ENCODE measurements around the gene SLC2A13.

SLC2A13 gene

DNA sequence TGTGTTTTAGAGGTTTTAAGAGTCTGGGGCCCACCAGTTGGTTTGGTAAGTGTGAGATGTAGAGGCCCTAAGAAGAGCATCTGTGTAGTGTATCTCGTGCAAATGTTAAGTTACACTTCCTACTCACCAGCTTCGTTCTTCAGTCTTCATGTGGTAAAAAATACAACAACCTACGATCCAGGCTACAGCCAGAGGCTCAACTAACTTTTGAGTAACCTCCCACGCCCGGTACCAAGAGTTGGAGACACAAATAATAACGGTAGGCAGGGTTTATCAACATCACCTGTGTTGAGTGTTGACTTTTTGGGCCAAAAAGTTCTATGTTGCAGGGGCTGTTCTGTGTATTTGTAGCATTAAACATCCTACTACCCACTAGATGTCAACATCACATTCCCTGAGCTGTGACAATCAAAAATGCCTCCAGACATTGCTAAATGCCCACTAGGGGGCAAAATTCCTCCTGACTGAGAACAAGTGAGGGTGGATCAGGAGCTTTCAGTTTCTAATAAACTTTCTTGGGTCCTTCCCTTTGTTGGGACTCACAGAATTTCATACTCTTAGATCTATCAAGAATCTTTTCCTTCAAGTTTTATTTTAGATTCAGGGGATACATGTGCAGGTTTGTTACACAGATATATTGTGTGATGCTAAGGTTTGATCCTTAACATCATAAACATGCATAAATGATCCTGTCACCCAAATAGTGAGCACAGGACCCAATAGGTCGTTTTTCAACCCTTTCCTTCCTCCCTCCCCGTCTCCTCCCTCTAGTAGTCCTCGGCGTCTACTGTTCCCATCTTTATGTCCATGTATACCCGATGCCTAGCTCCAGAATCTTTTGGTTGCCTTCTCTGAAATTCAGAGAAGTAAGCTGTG, 94.7 kb downstream of the SLC2A13 start:
- no peak overlapping the region for H3K27ac ChIP-seq
- H3K4me3 ChIP-seq, result peak overlapping the region in 2 of 7 experiments; percentile 4 to 14

DNA sequence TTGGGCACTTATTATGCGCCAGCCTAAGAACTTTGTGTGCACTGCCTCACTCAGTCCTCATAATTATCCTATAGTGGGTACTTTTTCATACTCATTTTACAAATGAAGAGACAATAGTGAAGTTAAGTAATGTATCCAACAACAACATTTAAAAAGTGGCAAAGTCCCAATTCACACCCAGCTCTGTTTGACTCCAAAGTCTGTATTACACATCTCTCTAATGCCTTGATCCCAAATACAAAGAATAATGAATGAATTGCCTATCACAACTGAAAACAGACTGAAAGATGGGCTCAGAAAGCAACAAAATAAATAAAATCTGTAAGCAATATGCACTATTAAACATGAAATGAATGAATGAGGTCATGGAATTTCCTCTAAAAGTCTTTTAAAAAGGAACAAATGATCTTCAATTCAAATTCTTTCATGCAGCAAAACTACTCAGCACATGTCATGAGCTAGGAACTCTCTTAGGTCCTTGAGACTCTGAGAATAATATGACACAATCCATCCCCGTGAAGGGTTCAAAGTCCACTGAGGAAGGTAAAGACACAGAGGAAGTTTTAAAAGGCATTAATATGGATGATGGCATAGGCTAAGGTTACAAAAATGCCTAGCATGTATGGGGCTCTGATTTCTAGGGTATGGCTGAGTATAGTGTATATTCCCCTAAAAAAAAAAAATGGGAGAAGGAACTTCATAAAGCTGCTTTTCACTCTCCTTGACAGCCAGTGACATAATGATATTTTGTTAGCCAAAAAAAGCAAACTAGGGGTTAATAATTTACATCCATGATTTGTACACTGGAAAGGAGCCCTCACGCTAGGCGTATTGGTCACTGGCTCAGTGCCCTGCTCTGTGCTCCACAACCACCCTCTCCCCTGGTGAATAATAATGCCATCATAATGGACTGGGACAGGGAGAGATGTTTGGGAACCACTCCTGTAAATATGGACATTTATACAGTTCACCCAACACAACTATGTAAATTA, 103.4 kb downstream of the SLC2A13 start:
- Histone ChIP-seq H3K27ac (no peak overlapping the region), H3K4me3 (no peak overlapping the region)

DNA sequence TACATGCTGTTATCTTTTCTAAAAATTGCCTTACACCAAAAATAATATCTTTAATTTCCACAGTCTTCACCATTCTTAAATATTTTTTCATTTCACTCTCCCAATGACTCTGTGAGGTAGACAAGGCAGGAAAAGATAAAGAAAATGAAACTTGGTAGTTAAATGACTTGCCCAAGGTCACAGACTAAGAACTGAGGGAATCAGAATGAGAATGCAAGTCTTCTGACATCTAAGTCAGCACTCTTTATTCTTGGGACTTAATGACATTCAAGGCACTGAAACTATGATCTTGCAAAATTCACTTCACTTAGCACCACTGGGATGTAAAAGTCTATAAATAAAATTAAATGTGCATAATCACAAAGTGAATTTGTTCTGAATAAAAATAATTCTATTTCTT, 104.5 kb downstream of the SLC2A13 start:
- Histone ChIP-seq H3K27ac (no peak overlapping the region), H3K4me3 (no peak overlapping the region)

DNA sequence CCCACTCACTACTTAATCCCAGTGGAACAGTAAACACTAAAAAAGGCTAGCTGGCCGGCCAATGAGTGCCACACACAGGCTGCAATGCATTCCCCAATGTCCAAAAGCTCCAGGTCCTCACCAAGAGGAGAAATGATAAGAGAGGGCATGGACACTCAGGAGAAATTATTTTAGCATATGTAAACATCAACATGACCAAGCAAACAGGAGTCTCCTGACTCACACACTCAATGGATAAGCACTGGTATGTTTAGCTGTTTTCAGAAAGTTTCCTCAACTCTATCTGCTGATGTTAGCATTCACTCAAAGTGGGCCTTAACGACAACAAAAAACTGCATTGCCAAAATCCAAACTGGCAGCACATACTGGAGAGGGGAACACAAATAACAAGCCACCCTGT, 105.0 kb downstream of the SLC2A13 start:
- no peak overlapping the region for H3K4me3 ChIP-seq
- no peak overlapping the region for H3K27ac ChIP-seq

- H3K27ac ChIP-seq, result no peak overlapping the region
- no peak overlapping the region for H3K4me3 ChIP-seq
Measured at GRCh38 chr12:39993268-39993667, 112.6 kb downstream of the SLC2A13 start.

GRCh38 chr12:39990122-39991101, 115.5 kb downstream of the SLC2A13 start:
- Histone ChIP-seq H3K4me3 (no peak overlapping the region), H3K27ac (no peak overlapping the region)

GRCh38 chr12:39989501-39989900, 116.4 kb downstream of the SLC2A13 start:
- H3K27ac ChIP-seq, result no peak overlapping the region
- H3K4me3 ChIP-seq, result no peak overlapping the region

DNA sequence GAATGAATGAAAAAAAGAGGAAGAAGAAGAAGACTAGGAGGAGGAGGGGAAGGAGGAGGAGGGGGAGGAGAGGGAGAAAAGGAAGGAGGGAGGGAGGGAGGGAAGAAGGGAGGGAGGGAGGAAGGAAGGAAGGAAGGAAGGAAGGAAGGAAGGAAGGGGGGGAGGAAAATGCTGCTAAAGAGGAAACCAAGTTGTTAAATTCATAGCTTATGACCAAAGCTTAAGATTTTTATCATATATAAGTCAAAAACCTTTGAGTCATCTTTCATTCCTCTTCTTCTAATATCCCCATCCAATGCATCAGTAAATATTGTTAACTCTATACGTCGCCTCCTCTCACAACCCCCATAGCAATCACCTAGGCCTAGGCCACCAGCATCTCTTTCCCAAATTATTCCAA, 117.3 kb downstream of the SLC2A13 start:
- Histone ChIP-seq H3K27ac (no peak overlapping the region), H3K4me3 (no peak overlapping the region)

GRCh38 chr12:39986674-39987073, 119.2 kb downstream of the SLC2A13 start:
- H3K4me3 ChIP-seq, result no peak overlapping the region
- H3K27ac ChIP-seq, result no peak overlapping the region

- Histone ChIP-seq H3K4me3 (no peak overlapping the region), H3K27ac (no peak overlapping the region)
Measured at GRCh38 chr12:39984670-39985069, 121.2 kb downstream of the SLC2A13 start.

- H3K27ac ChIP-seq, result no peak overlapping the region
- H3K4me3 ChIP-seq, result no peak overlapping the region
Measured at GRCh38 chr12:39975374-39975918, 130.4 kb downstream of the SLC2A13 start.

DNA sequence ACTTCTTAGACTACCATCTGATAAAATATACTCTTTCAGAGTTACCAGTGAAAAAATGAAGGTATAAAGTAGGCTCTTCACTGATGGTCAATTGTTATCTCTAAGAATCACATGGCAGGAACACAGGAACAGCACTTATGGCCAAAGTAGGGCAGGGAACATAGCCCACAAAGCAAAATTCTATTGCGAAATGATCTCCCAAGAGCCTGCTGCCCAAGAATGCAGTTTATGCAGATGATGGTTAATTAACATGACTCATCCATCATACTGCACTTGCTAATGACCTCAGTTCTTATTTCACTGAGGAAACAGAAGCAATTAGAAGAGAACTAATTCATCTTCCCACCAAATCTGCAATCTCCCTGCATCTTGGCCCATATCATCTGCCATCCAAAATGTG, 133.8 kb downstream of the SLC2A13 start:
- Histone ChIP-seq H3K27ac (no peak overlapping the region), H3K4me3 (no peak overlapping the region)

DNA sequence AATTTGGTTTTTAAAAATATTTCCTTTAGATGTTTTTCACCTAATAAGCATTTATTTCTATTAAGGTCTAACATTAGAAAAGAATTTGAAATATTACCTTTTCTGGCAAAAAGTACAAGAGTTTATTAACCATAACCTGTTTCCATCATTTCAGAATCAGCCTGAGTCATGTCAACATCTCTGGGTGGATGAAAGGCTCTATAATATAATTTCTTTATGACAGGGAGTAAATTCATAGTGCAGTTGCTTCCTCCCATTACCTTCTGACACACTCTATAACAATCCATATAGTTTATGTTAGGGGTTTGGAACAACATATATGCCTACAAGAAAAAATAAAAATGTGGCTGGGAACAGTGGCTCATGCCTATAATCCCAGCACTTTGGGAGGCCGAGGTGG, 134.5 kb downstream of the SLC2A13 start:
- Histone ChIP-seq H3K4me3 (no peak overlapping the region), H3K27ac (no peak overlapping the region)

- no peak overlapping the region for H3K4me3 ChIP-seq
- H3K27ac ChIP-seq, result no peak overlapping the region
Measured at GRCh38 chr12:39966721-39967120, 139.2 kb downstream of the SLC2A13 start.

DNA sequence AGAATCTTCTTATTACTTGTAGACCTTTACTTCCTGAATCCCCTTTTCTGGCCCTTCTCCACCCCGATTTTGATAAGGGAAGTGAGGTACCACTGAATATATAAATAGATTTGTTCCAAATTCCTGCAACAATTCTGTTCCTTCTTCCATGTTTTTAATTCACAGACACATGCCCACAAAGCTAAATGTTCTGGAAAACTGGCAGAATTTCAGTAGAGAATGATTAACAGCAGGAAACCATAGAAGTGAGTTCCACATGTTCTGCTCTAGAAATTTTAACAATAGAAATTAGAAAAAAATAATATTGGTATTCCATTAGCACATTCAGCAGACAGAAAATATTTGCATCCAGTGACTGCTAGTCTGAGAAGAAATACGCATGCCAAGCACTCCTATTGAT, 139.6 kb downstream of the SLC2A13 start:
- Histone ChIP-seq H3K27ac (no peak overlapping the region), H3K4me3 (no peak overlapping the region)

DNA sequence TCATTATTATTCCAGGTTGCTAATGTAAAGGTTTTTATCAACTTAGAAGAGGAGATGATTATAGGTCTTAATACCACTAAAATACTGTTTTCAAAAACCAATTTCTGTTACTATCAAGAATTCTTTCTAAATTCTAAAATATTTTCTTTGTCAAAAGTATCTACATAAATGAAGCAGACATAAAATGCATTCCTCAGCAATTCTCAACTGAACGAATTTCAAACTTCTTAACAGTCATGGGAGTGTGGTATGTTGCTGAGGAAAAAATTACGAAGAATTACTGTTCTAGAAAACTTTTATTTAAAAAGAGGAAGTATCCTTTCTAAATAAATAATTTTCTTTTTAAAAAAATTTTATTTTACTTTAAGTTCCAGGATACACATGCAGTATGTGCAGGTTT, 146.4 kb downstream of the SLC2A13 start:
- Histone ChIP-seq H3K4me3 (no peak overlapping the region), H3K27ac (no peak overlapping the region)

DNA sequence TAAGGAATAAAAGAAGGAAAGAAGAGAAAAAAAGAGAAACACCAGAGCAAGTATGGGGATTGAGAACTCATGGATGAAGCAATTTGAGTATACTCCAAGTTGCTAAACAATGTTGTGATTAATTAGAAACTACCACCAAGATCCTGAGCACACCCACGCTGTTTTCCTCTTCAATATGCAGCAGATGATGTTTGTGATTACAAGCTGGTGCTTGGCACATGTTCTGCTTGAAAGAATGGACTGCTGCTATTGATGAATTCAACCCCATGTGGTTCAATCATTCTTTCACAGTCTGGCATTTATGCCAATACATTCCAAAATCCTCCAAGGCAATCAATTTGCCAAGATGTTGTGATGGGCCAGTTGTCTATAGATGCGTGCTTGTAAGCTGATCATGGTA, 146.8 kb downstream of the SLC2A13 start:
- Histone ChIP-seq H3K27ac (no peak overlapping the region), H3K4me3 (no peak overlapping the region)

- Histone ChIP-seq H3K4me3 (no peak overlapping the region), H3K27ac (no peak overlapping the region)
Measured at GRCh38 chr12:39958377-39958776, 147.5 kb downstream of the SLC2A13 start.

- no peak overlapping the region for H3K27ac ChIP-seq
- no peak overlapping the region for H3K4me3 ChIP-seq
Measured at GRCh38 chr12:39956725-39957124, 149.2 kb downstream of the SLC2A13 start.

All from skin epidermis (tissue), 12 donors.